HEK293T (cell line): ENCODE data around the gene TMEM135.

Experiments
- CTCF ChIA-PET: fragments of 350-600 bp; formaldehyde crosslinking; extraction: SDS; loops from one replicate; lab custom pipeline; 2021; ENCODE audit warnings: antibody characterized with exemption, inconsistent platforms; lab: Yijun Ruan, JAX
- POLR2A ChIA-PET: fragments of 350-600 bp; formaldehyde crosslinking; extraction: SDS; loops from one replicate; lab custom pipeline; 2020; ENCODE audit warnings: antibody characterized with exemption, inconsistent platforms; lab: Yijun Ruan, JAX
- DNase-seq: peaks from one replicate; pipeline ENCODE4 v3.0.0; 2012; ENCODE audit warnings: mixed read lengths; ENCODE audit errors: extremely low spot score
- ARNT ChIP-seq: fragments of 450-650 bp; IDR thresholded peaks from 2 replicates; pipeline ENCODE4 v1.6.1; 2017; ENCODE audit warnings: mild to moderate bottlenecking
- BHLHE40 ChIP-seq: fragments of 450-650 bp; IDR thresholded peaks from 2 replicates; pipeline ENCODE4 v1.6.1; 2016; ENCODE audit warnings: mild to moderate bottlenecking, moderate library complexity, borderline replicate concordance
- CTBP1 ChIP-seq: fragments of 450-650 bp; IDR thresholded peaks from 2 replicates; pipeline ENCODE4 v1.6.1; 2016; ENCODE audit warnings: borderline replicate concordance
- ELF4 ChIP-seq: fragments of 450-650 bp; IDR thresholded peaks from 2 replicates; pipeline ENCODE4 v1.6.1; 2017; ENCODE audit warnings: antibody characterized with exemption
- FOXA1 ChIP-seq: fragments of 450-650 bp; IDR thresholded peaks from 2 replicates; pipeline ENCODE4 v1.6.1; 2016; ENCODE audit warnings: mild to moderate bottlenecking
- FOXK2 ChIP-seq: fragments of 450-650 bp; IDR thresholded peaks from 2 replicates; pipeline ENCODE4 v1.6.1; 2016; ENCODE audit warnings: mild to moderate bottlenecking
- FOXM1 ChIP-seq: fragments of 450-650 bp; IDR thresholded peaks from 2 replicates; pipeline ENCODE4 v1.6.1; 2017; ENCODE audit warnings: mild to moderate bottlenecking, borderline replicate concordance
- HDGF ChIP-seq: fragments of 450-650 bp; IDR thresholded peaks from 2 replicates; pipeline ENCODE4 v1.6.1; 2017; ENCODE audit warnings: antibody characterized with exemption, borderline replicate concordance
- L3MBTL2 ChIP-seq: fragments of 450-650 bp; conservative IDR thresholded peaks from 2 replicates; pipeline ENCODE4 v1.6.1; 2016; ENCODE audit warnings: mild to moderate bottlenecking
- LEF1 ChIP-seq: fragments of 450-650 bp; IDR thresholded peaks from 2 replicates; pipeline ENCODE4 v1.6.1; 2017; ENCODE audit warnings: mild to moderate bottlenecking, borderline replicate concordance
- NFRKB ChIP-seq: fragments of 450-650 bp; IDR thresholded peaks from 2 replicates; pipeline ENCODE4 v1.6.1; 2016; ENCODE audit warnings: mild to moderate bottlenecking, moderate library complexity
- SP1 ChIP-seq: fragments of 450-650 bp; IDR thresholded peaks from 2 replicates; pipeline ENCODE4 v1.6.1; 2017
- SUZ12 ChIP-seq: fragments of 450-650 bp; IDR thresholded peaks from 2 replicates; pipeline ENCODE4 v1.6.1; 2016; ENCODE audit warnings: mild to moderate bottlenecking
- TARDBP ChIP-seq: fragments of 450-650 bp; IDR thresholded peaks from 2 replicates; pipeline ENCODE4 v1.6.1; 2016
- ZNF384 ChIP-seq: fragments of 450-650 bp; IDR thresholded peaks from 2 replicates; pipeline ENCODE4 v1.6.1; 2016
- TF ChIP-seq, protein P1 (sequence below): fragments of 450-650 bp; IDR thresholded peaks from 2 replicates; pipeline ENCODE4 v1.6.1; 2016

Gene TMEM135

DNA sequence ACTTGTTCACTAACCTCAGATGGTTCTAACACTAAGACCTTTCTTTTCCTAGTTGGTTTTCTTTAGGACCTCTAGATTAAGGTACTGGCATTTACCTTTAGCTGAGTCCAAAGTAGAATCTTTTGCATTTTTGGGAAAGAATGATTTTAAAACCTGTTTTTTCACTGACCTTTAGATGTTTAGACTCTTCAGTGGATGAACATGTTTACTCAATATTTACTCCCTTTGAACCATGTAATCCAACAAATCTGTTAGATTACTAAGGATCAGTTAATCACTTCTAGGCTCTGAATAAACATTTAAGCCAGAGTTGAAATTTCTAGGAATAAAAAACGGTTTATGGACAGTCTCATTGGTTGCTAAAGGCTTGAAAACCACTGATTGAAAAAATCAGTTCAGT, 6.2 kb downstream of the TMEM135 start:
- POLR2A ChIA-PET = no interaction called here
- CTCF ChIA-PET = interaction anchor here (0.7 kb wide), 1 partner anchor 54 kb away, joined by 3 read pairs; no protein-coding TSS in a partner anchor
- no peak for DNase-seq
- TF ChIP-seq L3MBTL2 (no peak), HDGF (no peak), CTBP1 (no peak), ZNF384 (no peak), FOXA1 (no peak), SP1 (no peak), BHLHE40 (no peak), ELF4 (no peak), FOXK2 (no peak), LEF1 (no peak), SUZ12 (no peak), ARNT (no peak)
- TF ChIP-seq, protein P1, sequence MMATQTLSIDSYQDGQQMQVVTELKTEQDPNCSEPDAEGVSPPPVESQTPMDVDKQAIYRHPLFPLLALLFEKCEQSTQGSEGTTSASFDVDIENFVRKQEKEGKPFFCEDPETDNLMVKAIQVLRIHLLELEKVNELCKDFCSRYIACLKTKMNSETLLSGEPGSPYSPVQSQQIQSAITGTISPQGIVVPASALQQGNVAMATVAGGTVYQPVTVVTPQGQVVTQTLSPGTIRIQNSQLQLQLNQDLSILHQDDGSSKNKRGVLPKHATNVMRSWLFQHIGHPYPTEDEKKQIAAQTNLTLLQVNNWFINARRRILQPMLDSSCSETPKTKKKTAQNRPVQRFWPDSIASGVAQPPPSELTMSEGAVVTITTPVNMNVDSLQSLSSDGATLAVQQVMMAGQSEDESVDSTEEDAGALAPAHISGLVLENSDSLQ = no peak

DNA sequence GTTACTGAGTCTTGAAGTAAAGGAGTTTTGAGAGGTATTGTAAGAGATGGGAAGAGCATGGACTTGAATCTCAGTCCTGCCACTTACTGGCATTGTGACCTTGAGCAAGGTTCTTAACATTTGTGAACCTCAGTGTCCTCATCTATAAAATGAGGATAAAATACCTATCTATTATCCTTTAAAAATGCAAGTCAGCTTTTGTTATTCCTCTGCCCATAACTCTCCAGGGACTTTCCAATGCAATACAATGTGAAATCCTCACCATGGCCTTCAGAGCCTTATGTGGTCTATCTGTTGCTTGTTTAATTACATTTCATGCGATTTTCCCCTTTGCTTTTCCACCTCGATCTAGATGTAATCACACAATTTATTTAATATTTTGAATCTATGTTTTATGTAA, 9.1 kb downstream of the TMEM135 start:
- TF ChIP-seq ARNT (no peak), BHLHE40 (no peak), L3MBTL2 (no peak), HDGF (no peak), CTBP1 (no peak), NFRKB (no peak), SUZ12 (no peak), LEF1 (no peak), FOXA1 (no peak), ZNF384 (no peak), FOXM1 (no peak), SP1 (no peak)
- TF ChIP-seq, protein P1 = no peak
- CTCF ChIA-PET = no interaction called here
- DNase-seq = no peak
- POLR2A ChIA-PET = no interaction called here

DNA sequence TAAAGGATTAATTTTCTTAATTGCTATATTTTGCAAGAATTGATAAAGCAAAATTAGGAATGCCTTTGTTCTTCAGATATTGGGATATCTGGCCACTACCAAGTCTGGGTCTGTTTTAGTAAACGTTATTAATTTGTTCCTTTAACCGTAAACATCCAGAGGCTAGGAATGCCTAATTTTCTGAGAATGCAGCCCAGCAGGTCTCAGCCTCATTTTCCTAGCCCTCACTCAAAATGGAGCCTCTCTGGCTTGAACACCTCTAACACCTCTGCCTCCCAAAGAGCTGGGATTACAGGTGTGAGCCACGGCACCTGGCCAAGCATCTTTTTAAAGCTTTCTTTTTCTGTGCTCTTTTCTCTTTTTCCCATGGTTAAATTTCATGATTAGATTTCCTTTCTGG, 18.4 kb downstream of the TMEM135 start:
- ChIA-PET POLR2A (no interaction called here), CTCF (no interaction called here)
- TF ChIP-seq SP1 (no peak), ARNT (no peak), FOXM1 (no peak), L3MBTL2 (no peak), HDGF (no peak), LEF1 (no peak)
- DNase-seq = no peak

DNA sequence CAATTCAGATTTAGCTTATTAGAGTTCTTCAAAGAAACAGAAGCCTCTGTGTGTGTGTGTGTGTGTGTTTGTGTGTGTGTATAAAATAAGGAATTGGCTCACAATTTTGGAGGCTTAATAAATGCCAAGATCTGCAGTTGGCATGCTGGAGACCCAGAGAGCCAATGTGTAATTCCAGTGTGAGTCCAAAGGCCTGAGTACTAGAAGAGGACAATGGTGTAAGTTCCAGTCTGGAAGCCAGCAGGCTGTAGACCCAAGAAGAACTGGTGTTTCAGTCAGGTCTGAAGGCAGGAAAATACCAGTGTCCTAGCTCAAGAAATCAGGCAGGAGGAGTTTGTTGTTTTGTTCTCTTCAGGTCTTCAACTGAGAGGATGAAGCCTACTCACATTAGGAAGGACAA, 20.0 kb downstream of the TMEM135 start:
- TF ChIP-seq ZNF384 = no peak
- TF ChIP-seq, protein P1 = no peak
- TF ChIP-seq FOXM1 = no peak
- no peak for TF ChIP-seq CTBP1
- no peak for TF ChIP-seq SP1
- no peak for TF ChIP-seq L3MBTL2
- POLR2A ChIA-PET = no interaction called here
- CTCF ChIA-PET = no interaction called here
- no peak for DNase-seq

DNA sequence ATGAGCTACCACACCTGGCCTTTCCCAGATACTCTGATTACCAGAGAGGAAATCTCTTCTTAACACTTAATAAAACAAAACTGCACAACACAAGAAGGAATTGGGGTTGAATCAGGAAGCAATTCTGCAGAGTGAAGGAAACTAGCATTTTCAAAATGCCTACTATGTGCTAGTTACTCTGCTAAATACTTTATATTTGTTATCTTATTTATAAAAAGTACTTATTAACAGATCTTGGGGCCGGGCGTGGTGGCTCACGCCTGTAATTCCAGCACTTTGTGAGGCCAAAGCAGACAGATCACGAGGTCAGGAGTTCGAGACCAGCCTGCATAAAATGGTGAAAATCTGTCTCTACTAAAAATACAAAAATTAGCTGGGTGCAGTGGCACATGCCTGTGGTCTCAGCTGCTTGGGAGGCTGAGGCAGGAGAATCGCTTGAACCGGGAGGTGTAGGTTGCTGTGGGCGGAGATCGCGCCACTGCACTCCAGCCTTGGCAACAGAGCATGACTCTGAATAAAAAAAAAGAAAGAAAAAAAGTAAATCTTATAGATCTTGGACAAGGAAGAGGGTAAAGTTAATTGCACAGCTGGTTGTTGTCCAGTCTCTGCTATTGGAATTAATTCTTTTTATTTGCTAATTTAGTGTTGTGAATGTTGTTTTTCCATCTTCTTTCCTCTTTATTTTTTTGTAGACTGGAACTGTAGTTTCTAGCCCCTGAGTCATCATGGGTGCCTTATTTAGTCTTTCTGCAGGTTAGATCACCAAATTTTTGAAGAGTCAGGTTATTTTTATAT, 22.1 kb downstream of the TMEM135 start:
- CTCF ChIA-PET = no interaction called here
- TF ChIP-seq CTBP1 = no peak
- TF ChIP-seq SUZ12 = no peak
- TF ChIP-seq FOXM1 = no peak
- TF ChIP-seq, protein P1 = no peak
- TF ChIP-seq SP1 = no peak
- TF ChIP-seq FOXK2 = no peak
- TF ChIP-seq NFRKB = no peak
- no peak for TF ChIP-seq ARNT
- TF ChIP-seq L3MBTL2 = no peak
- TF ChIP-seq ZNF384 = no peak
- no peak for TF ChIP-seq LEF1
- no peak for TF ChIP-seq ELF4
- TF ChIP-seq TARDBP = no peak
- no peak for TF ChIP-seq FOXA1
- no peak for TF ChIP-seq BHLHE40
- no peak for TF ChIP-seq HDGF
- POLR2A ChIA-PET = no interaction called here
- DNase-seq = no peak

DNA sequence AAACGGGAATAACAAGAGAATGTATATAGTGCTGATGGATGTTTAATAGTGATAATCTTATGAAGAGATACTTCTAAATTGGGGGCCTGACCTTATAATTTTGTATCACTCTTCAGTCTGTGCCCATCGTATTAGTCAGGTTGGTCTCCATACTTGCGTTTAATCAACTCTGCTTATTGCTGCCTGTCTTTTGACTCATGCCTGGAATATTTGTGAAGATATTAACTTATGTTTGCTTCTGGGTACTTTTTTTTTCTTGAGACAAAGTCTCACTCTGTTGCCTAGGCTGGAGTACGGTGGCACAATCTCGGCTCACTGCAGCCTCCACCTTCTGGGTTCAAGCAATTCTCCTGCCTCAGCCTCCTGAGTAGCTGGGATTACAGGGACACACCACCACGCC, 24.0 kb downstream of the TMEM135 start:
- TF ChIP-seq SP1 = no peak
- TF ChIP-seq ARNT = no peak
- no peak for TF ChIP-seq SUZ12
- no peak for TF ChIP-seq L3MBTL2
- TF ChIP-seq FOXA1 = no peak
- TF ChIP-seq HDGF = no peak
- no peak for TF ChIP-seq TARDBP
- TF ChIP-seq, protein P1 = no peak
- no peak for TF ChIP-seq FOXM1
- no peak for TF ChIP-seq ELF4
- TF ChIP-seq LEF1 = no peak
- no peak for TF ChIP-seq ZNF384
- POLR2A ChIA-PET = no interaction called here
- DNase-seq = no peak
- CTCF ChIA-PET = no interaction called here
